OCI-LY7 (cell line): ENCODE results near the gene DGKZ. TPM values are rescaled to one million over a fixed set of nuclear protein-coding genes. Genes with fewer than 3 reads are reported as not detected.
"Not testable (repeated sequence)": the region's sequence is repeated elsewhere in the genome, so short reads cannot be mapped to it uniquely, and the experiment has no call there.

Experiments used
- BruUV-seq: library from RNA; stranded (reverse); fragments of 400-500 nt; replicated peaks from 2 replicates; lab custom pipeline; 2021; lab: Mats Ljungman, UMichigan
- CTCF ChIA-PET: fragments of 300-600 bp; sonication (Branson Sonifier 250); formaldehyde crosslinking; loops from one replicate; lab custom pipeline; 2022; ENCODE audit warnings: antibody characterized with exemption; ENCODE audit not compliant: unreplicated experiment; lab: Charles Lee
- POLR2A ChIA-PET: fragments of 300-600 bp; sonication (Branson Sonifier 250); formaldehyde crosslinking; loops from one replicate; lab custom pipeline; 2022; ENCODE audit warnings: antibody characterized with exemption; lab: Charles Lee
- DNase-seq: peaks from one replicate; pipeline ENCODE4 v3.0.0-alpha.2; 2015; ENCODE audit warnings: low spot score
- H2AFZ ChIP-seq: fragments of 200-600 bp; sonication (generic), shearing (Covaris generic); 2 replicates; pipeline ENCODE4 v1.6.1; 2014; ENCODE audit warnings: mild to moderate bottlenecking, antibody characterized with exemption, low read length, moderate library complexity
- H3K27ac ChIP-seq: fragments of 200-600 bp; sonication (generic); 2 replicates; pipeline ENCODE4 v1.5.1; 2014; ENCODE audit warnings: mixed run types, low read depth, mild to moderate bottlenecking, moderate library complexity, low read length, inconsistent platforms; ENCODE audit not compliant: poor library complexity, severe bottlenecking
- H3K36me3 ChIP-seq: fragments of 200-600 bp; sonication (generic); 2 replicates; pipeline ENCODE4 v1.6.1; 2014; ENCODE audit warnings: mild to moderate bottlenecking, antibody characterized with exemption, low read length, moderate library complexity, mixed read lengths; ENCODE audit not compliant: insufficient read depth
- H3K4me1 ChIP-seq: fragments of 200-600 bp; sonication (generic); 2 replicates; pipeline ENCODE4 v1.5.1; 2014; ENCODE audit warnings: mild to moderate bottlenecking, low read length; ENCODE audit not compliant: insufficient read depth, poor library complexity, severe bottlenecking
- H3K4me2 ChIP-seq: fragments of 200-600 bp; sonication (generic); 2 replicates; pipeline ENCODE4 v1.6.1; 2014; ENCODE audit warnings: mild to moderate bottlenecking, low read length
- H3K4me3 ChIP-seq: fragments of 200-600 bp; sonication (generic); 2 replicates; pipeline ENCODE4 v1.5.1; 2014; ENCODE audit warnings: mild to moderate bottlenecking, low read depth, low read length; ENCODE audit not compliant: poor library complexity, severe bottlenecking
- H3K79me2 ChIP-seq: fragments of 200-600 bp; sonication (generic); 2 replicates; pipeline ENCODE4 v1.6.1; 2016; ENCODE audit warnings: low read depth, mild to moderate bottlenecking, low read length, moderate library complexity, mixed read lengths; ENCODE audit not compliant: insufficient read depth
- H3K9me2 ChIP-seq: fragments of 200-600 bp; sonication (generic); 2 replicates; pipeline ENCODE4 v1.6.1; 2016; ENCODE audit warnings: mild to moderate bottlenecking, low read length, mixed read lengths; ENCODE audit not compliant: insufficient read depth
- H3K9me3 ChIP-seq: fragments of 200-600 bp; sonication (generic); 2 replicates; pipeline ENCODE4 v1.6.1; 2014; ENCODE audit warnings: mild to moderate bottlenecking, mixed run types, low read length, mixed read lengths
- H4K20me1 ChIP-seq: fragments of 200-600 bp; sonication (generic); 2 replicates; pipeline ENCODE4 v1.6.1; 2014; ENCODE audit warnings: mild to moderate bottlenecking, antibody characterized with exemption, low read length, moderate library complexity, mixed read lengths; ENCODE audit not compliant: insufficient read depth
- CTCF ChIP-seq: fragments of 200-600 bp; sonication (generic); conservative IDR thresholded peaks from 2 replicates; pipeline ENCODE4 v1.5.1; 2014; ENCODE audit warnings: mild to moderate bottlenecking, antibody characterized with exemption, low read length, moderate library complexity, mixed read lengths
- EZH2phosphoT487 ChIP-seq: fragments of 200-600 bp; sonication (generic); IDR thresholded peaks from 2 replicates; pipeline ENCODE4 v1.6.1; 2018; ENCODE audit warnings: low read depth, borderline replicate concordance, mild to moderate bottlenecking, mixed run types, antibody characterized with exemption, low read length, moderate library complexity, mixed read lengths
- intact Hi-C: fragments of 100-400 bp; cut with micrococcal nuclease; formaldehyde crosslinking; loops from one replicate; pipeline ENCODE4 v1.10.0; 2022; ENCODE audit not compliant: unreplicated experiment
- total RNA-seq, 2 experiments: library from RNA; depleted of rRNA in 1 of 2; stranded (reverse); fragments of >200 nt in 1 of 2; shearing (Covaris generic) in 1 of 2; gene quantifications; 2 replicates each; pipeline ENCODE4 v1.2.3, GENCODE V29; 2014 to 2022

DGKZ gene
- total RNA-seq, 2 experiments from 2014 or later = 134 to 141 TPM

- H2AFZ ChIP-seq = no peak overlapping the region
- no peaks in the 10 kb centered on the region for H3K79me2 ChIP-seq
- no peak for DNase-seq
- no peak overlapping the region for H3K4me3 ChIP-seq
- no peaks in the 10 kb centered on the region for H3K9me3 ChIP-seq
- H3K27ac ChIP-seq = no peak overlapping the region
- CTCF ChIA-PET = no interaction called here
- no TSS peak for BruUV-seq
- TF ChIP-seq CTCF = no peak
- no peak for TF ChIP-seq EZH2phosphoT487
- H3K4me1 ChIP-seq = peaks cover 11% of the 10 kb centered on the region
- POLR2A ChIA-PET = interaction anchor here (1.0 to 1.2 kb wide), 2 partner anchors 17 to 18 kb away, joined by 3 read pairs; no protein-coding TSS in a partner anchor
- intact Hi-C loops = no loop called here
- no peak overlapping the region for H3K4me2 ChIP-seq
- peaks cover 52% of the 10 kb centered on the region for H3K36me3 ChIP-seq
- H4K20me1 ChIP-seq = no peaks in the 10 kb centered on the region
- H3K9me2 ChIP-seq = no peaks in the 10 kb centered on the region
Observed at GRCh38 chr11:46378296-46378695, 31.0 kb downstream of the DGKZ start.

GRCh38 chr11:46378811-46379481 lies 31.7 kb downstream of the DGKZ start:
- no peak overlapping the region for H3K4me3 ChIP-seq
- ChIA-PET CTCF (no interaction called here), POLR2A (interaction anchor here (1.0 to 1.2 kb wide), 2 partner anchors 18 to 19 kb away, joined by 3 read pairs; no protein-coding TSS in a partner anchor)
- TF ChIP-seq EZH2phosphoT487 = no peak
- TF ChIP-seq CTCF = no peak
- intact Hi-C loops = no loop called here
- no peaks in the 10 kb centered on the region for H3K79me2 ChIP-seq
- peaks cover 47% of the 10 kb centered on the region for H3K36me3 ChIP-seq
- H4K20me1 ChIP-seq = no peaks in the 10 kb centered on the region
- H3K4me2 ChIP-seq = no peak overlapping the region
- no peak for DNase-seq
- no peak overlapping the region for H2AFZ ChIP-seq
- no peaks in the 10 kb centered on the region for H3K9me2 ChIP-seq
- no peaks in the 10 kb centered on the region for H3K9me3 ChIP-seq
- no peak overlapping the region for H3K27ac ChIP-seq
- peaks cover 11% of the 10 kb centered on the region for H3K4me1 ChIP-seq
- no TSS peak for BruUV-seq

GRCh38 chr11:46379482-46380293 lies 32.4 kb downstream of the DGKZ start:
- not testable (repeated sequence) for H3K9me3 ChIP-seq, H2AFZ ChIP-seq

More at GRCh38 chr11:46379482-46380293, 32.4 kb downstream of the DGKZ start:
- H4K20me1 ChIP-seq, H3K27ac ChIP-seq, POLR2A ChIA-PET, H3K9me2 ChIP-seq, intact Hi-C loops, BruUV-seq, H3K4me2 ChIP-seq, H3K4me3 ChIP-seq, CTCF ChIA-PET, DNase-seq, H3K79me2 ChIP-seq: not testable (repeated sequence)
- peaks cover 40% of the 10 kb centered on the region for H3K36me3 ChIP-seq
- peaks cover 11% of the 10 kb centered on the region for H3K4me1 ChIP-seq
